Stomach (tissue), 9 donors: ENCODE measurements around the gene ANKRD6. TPM values are rescaled to one million over a fixed set of nuclear protein-coding genes. Genes with fewer than 3 reads are reported as not detected.

Source experiments
- DNase-seq, 2 donors: peaks; one replicate each; pipeline versions ENCODE4 v3.0.0 to v3.0.0-alpha.2; 2013 to 2019
- H3K27ac ChIP-seq, 5 donors: fragments of 200-600 bp in 4 of 5; sonication (generic) in 4 of 5; one replicate each; pipeline ENCODE4 v1.5.1; 2013 to 2019; ENCODE audit warnings: mild to moderate bottlenecking in 1 of 5, moderate library complexity in 1 of 5
- H3K27me3 ChIP-seq, 3 donors: fragments of 200-600 bp; sonication (generic); one replicate each; pipeline ENCODE4 v1.5.1; 2017 to 2019; ENCODE audit warnings: mixed run types in 1 of 3
- H3K36me3 ChIP-seq, 4 donors: fragments of 200-600 bp; sonication (generic); 1 replicate in 3 of 4; 2 replicates in 1 of 4; pipeline ENCODE4 v1.5.1; 2016 to 2019
- H3K4me1 ChIP-seq, 4 donors: fragments of 200-600 bp; sonication (generic); one replicate each; pipeline ENCODE4 v1.5.1; 2016 to 2019
- H3K4me3 ChIP-seq, 4 donors: fragments of 200-600 bp; sonication (generic) in 3 of 4; one replicate each; pipeline ENCODE4 v1.5.1; 2016 to 2019; ENCODE audit warnings: mild to moderate bottlenecking in 1 of 4
- H3K9me3 ChIP-seq, 4 donors: fragments of 200-600 bp; sonication (generic); one replicate each; pipeline ENCODE4 v1.5.1; 2016 to 2019
- EP300 ChIP-seq: sonication (generic); formaldehyde crosslinking; IDR thresholded peaks from one replicate; pipeline ENCODE4 v1.6.1; 2017; ENCODE audit warnings: antibody characterized with exemption
- POLR2A ChIP-seq, 4 donors: fragments of 450-650 bp; IDR thresholded peaks; one replicate each; pipeline ENCODE4 v1.6.1; 2016; ENCODE audit warnings: antibody characterized with exemption in 4 of 4, control low read depth in 2 of 4, mild to moderate bottlenecking in 1 of 4, moderate library complexity in 1 of 4
- POLR2AphosphoS5 ChIP-seq, 3 donors: sonication (generic); formaldehyde crosslinking; IDR thresholded peaks; one replicate each; pipeline ENCODE4 v1.6.1; 2016; ENCODE audit warnings: antibody characterized with exemption in 3 of 3
- WGBS, 5 donors: extraction: QIAGEN DNeasy Blood & Tissue Kit in 3 of 5; methylation state at CpG; one replicate each; pipeline versions ENCODE4 v1.1.5 to v1.1.7; 2013 to 2018; 5-methylcytosine and 5-hydroxymethylcytosine counted together
- intact Hi-C: fragments of 100-400 bp; cut with DNase I; formaldehyde crosslinking; loops from one replicate; pipeline ENCODE4 v1.15.1; 2023; ENCODE audit warnings: low total_unique reads
- polyA plus RNA-seq, 3 donors: library from polyadenylated mRNA; stranded (reverse); fragments of 200-250 nt; gene quantifications; one replicate each; pipeline ENCODE4 v1.2.3, GENCODE V29; 2013
- small RNA-seq, 4 donors: library from RNA; depleted of rRNA; stranded (forward); fragments of <200 nt; gene quantifications; one replicate each; pipeline ENCODE3, GENCODE V24; 2016
- total RNA-seq, 5 donors: library from RNA; depleted of rRNA; stranded (reverse); fragments of >200 nt; gene quantifications; one replicate each; pipeline versions ENCODE4 v1.1.0 to v1.2.3, GENCODE V29; 2014 to 2016
- TF ChIP-seq, protein P1 (sequence below), 7 experiments: fragments of 450-650 bp in 4 of 7; fragments of 200-600 bp in 3 of 7; sonication (generic) in 3 of 7; IDR thresholded peaks; one replicate each; pipeline ENCODE4 v1.5.1; 2016 to 2019; ENCODE audit warnings: antibody characterized with exemption in 7 of 7, control low read depth in 2 of 7, mild to moderate bottlenecking in 1 of 7
- donor health status: healthy with polysubstance abuse.
- donor health status: Bipolar disorder and iron deficiency.
- donor health status: healthy.

The ANKRD6 gene
- total and polyA plus RNA-seq, 8 donors, result 2.1 to 145 (median 6.1) TPM

GRCh38 chr6:89680551-89680950 lies 247.6 kb downstream of the ANKRD6 start:
- Histone ChIP-seq H3K9me3 (no peaks in the 10 kb centered on the region), H3K4me3 (no peak overlapping the region), H3K27ac (no peak overlapping the region), H3K4me1 (no peaks in the 10 kb centered on the region), H3K27me3 (no peaks in the 10 kb centered on the region), H3K36me3 (peaks cover 73 to 100% (median 100%) of the 10 kb centered on the region in 4 donors)
- intact Hi-C loops, result no loop called here
- WGBS, 5 donors, result 79 to 94% (median 89%) methylated on average over 7 of the region's 7 CpGs
- DNase-seq, result no peak
- no peak for TF ChIP-seq POLR2A (IDR thresholded peaks at IDR 0.05)
- no peak for TF ChIP-seq EP300
- TF ChIP-seq POLR2AphosphoS5 (IDR thresholded peaks at IDR 0.05), result no peak
- TF ChIP-seq, protein P1, sequence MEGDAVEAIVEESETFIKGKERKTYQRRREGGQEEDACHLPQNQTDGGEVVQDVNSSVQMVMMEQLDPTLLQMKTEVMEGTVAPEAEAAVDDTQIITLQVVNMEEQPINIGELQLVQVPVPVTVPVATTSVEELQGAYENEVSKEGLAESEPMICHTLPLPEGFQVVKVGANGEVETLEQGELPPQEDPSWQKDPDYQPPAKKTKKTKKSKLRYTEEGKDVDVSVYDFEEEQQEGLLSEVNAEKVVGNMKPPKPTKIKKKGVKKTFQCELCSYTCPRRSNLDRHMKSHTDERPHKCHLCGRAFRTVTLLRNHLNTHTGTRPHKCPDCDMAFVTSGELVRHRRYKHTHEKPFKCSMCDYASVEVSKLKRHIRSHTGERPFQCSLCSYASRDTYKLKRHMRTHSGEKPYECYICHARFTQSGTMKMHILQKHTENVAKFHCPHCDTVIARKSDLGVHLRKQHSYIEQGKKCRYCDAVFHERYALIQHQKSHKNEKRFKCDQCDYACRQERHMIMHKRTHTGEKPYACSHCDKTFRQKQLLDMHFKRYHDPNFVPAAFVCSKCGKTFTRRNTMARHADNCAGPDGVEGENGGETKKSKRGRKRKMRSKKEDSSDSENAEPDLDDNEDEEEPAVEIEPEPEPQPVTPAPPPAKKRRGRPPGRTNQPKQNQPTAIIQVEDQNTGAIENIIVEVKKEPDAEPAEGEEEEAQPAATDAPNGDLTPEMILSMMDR (IDR thresholded peaks at IDR 0.05), result no peak

DNA sequence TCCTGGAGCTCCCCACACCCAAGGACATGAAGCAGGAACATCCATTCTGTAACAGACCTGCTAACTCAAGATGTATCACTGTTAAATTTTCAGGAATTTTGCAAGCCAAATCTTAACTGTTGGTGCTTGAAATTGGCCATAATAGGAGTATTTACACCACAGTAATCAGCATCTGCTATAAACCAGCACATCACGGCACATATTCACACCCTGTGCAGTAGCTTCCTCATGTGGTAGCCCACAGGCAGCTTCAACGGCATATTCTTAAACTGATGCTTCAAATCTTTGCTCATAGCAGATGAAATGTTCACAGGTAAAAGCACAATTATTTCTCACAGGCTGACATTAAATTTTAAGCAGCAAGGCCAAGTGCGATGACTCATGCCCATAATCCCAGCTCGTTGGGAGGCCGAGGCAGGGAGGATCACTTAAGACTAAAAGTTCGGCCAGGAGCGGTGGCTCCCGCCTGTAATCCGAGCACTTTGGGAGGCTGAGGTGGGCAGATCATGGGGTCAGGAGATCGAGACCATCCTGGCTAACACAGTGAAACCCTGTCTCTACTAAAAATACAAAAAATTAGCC lies 249.1 kb downstream of the ANKRD6 start:
- Histone ChIP-seq H3K9me3 (no peaks in the 10 kb centered on the region), H3K4me1 (no peaks in the 10 kb centered on the region), H3K36me3 (peaks cover 77 to 100% (median 100%) of the 10 kb centered on the region in 4 donors), H3K27ac (no peak overlapping the region), H3K27me3 (no peaks in the 10 kb centered on the region), H3K4me3 (no peak overlapping the region)
- no peak for DNase-seq
- 91 to 98% (median 97%) methylated on average over 7 to 10 of the region's 10 CpGs for WGBS, 5 donors
- intact Hi-C loops, result no loop called here
- TF ChIP-seq EP300 (no peak), POLR2A (IDR thresholded peaks at IDR 0.05) (no peak), POLR2AphosphoS5 (IDR thresholded peaks at IDR 0.05) (no peak)
- TF ChIP-seq, protein P1 (IDR thresholded peaks at IDR 0.05), result no peak

DNA sequence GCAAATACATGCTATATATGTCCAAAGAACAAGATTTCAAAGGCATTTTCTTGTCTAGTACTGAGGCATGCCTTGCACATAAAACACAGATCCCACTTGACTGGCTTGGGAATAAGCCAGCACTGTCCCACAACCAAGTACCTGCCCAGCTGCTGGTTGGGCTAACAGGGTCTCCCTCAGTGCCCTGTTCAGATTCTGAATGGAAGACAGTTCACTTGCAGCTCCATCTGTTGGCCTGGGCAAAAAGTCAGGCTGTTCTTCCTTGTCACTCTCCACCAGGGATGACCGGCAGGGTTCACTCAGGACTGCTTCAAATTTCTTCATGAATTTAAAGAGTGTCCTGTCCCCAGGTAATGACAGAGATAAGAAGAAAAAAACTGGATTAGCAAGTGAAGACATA lies 250.0 kb downstream of the ANKRD6 start:
- H3K9me3 ChIP-seq, result no peaks in the 10 kb centered on the region
- H3K27me3 ChIP-seq, result no peaks in the 10 kb centered on the region
- TF ChIP-seq POLR2A (IDR thresholded peaks at IDR 0.05), result no peak
- TF ChIP-seq, protein P1 (IDR thresholded peaks at IDR 0.05), result no peak
- no peak for DNase-seq
- 95 to 100% (median 97%) methylated on average over 1 of the region's 1 CpG for WGBS, 5 donors
- H3K4me1 ChIP-seq, result no peaks in the 10 kb centered on the region
- H3K27ac ChIP-seq, result no peak overlapping the region
- H3K4me3 ChIP-seq, result no peak overlapping the region
- H3K36me3 ChIP-seq, result peaks cover 76 to 100% (median 100%) of the 10 kb centered on the region in 4 donors
- intact Hi-C loops, result no loop called here

Small RNAs within 50 kb of the gene (small RNA-seq; reads per million reads assigned to genes)
- gene RN7SL11P, result 0 reads per million in 4 donors

Other genes with a start within 250 kb of the ANKRD6 start
- under 1 TPM in 1 of 5 donors, not detected in 4; 0.45 TPM for gene GABRR1, start 215.8 kb upstream of the ANKRD6 start, total RNA-seq
- under 1 TPM in 1 of 3 donors, not detected in 2; 0.15 TPM for gene GABRR1, start 215.8 kb upstream of the ANKRD6 start, polyA plus RNA-seq
- gene GABRR2, start 117.9 kb upstream of the ANKRD6 start, total RNA-seq, result 1 to 10 TPM in 1 of 5 donors, under 1 TPM in 1, not detected in 3; 0.73 to 7.6 TPM
- gene GABRR2, start 117.9 kb upstream of the ANKRD6 start, polyA plus RNA-seq, result under 1 TPM in 1 of 3 donors, not detected in 2; 0.15 TPM
- 10 to 100 TPM in 4 of 5 donors, 1 to 10 TPM in 1; 5.2 to 58.6 (median 12.5) TPM for gene UBE2J1, start 80.4 kb upstream of the ANKRD6 start, total RNA-seq
- gene UBE2J1, start 80.4 kb upstream of the ANKRD6 start, polyA plus RNA-seq, result 10 to 100 TPM; 17.7 to 48.7 (median 30.3) TPM
- gene RRAGD, start 20.9 kb upstream of the ANKRD6 start, total RNA-seq, result 10 to 100 TPM in 1 of 5 donors, 1 to 10 TPM in 4; 1.7 to 45.1 (median 4.0) TPM
- gene RRAGD, start 20.9 kb upstream of the ANKRD6 start, polyA plus RNA-seq, result 1 to 10 TPM; 4.1 to 4.8 (median 4.7) TPM
- gene LYRM2, start 205.6 kb downstream of the ANKRD6 start, total RNA-seq, result 10 to 100 TPM in 2 of 5 donors, 1 to 10 TPM in 3; 1.4 to 17.1 (median 7.6) TPM
- gene LYRM2, start 205.6 kb downstream of the ANKRD6 start, polyA plus RNA-seq, result 10 to 100 TPM; 12.5 to 26.7 (median 16.1) TPM